CD14-positive monocyte (primary cell): ENCODE results near the gene STON2. TPM values are rescaled to one million over a fixed set of nuclear protein-coding genes. Genes with fewer than 3 reads are reported as not detected.

Source experiments
- DNase-seq, 3 donors: peaks; one replicate each; pipeline ENCODE4 v3.0.0-alpha.2; 2011 to 2022
- H2AFZ ChIP-seq: 2 replicates; pipeline ENCODE4 v1.6.0; 2012; ENCODE audit warnings: mild to moderate bottlenecking, low read depth, low read length, inconsistent platforms; ENCODE audit not compliant: insufficient read depth, poor library complexity, severe bottlenecking
- H3K27ac ChIP-seq, 2 donors: 1 replicate in 1 of 2; 2 replicates in 1 of 2; pipeline ENCODE4 v1.5.1; 2012 to 2013; ENCODE audit warnings: low read length in 2 of 2, control low read depth in 1 of 2, inconsistent platforms in 1 of 2, low read depth in 1 of 2, mild to moderate bottlenecking in 1 of 2
- H3K27me3 ChIP-seq, 2 donors: one replicate each; pipeline versions ENCODE4 v1.6.0 to v1.6.1; 2011 to 2013; ENCODE audit warnings: low read length in 2 of 2; ENCODE audit not compliant: control insufficient read depth in 2 of 2, insufficient read depth in 2 of 2
- H3K36me3 ChIP-seq, 2 donors: replicated peaks in 1 of 2; 1 replicate in 1 of 2; 2 replicates in 1 of 2; pipeline versions ENCODE4 v1.5.1 to v1.6.1; 2012 to 2013; ENCODE audit warnings: low read length in 2 of 2, control low read depth in 1 of 2, inconsistent platforms in 1 of 2, mild to moderate bottlenecking in 1 of 2; ENCODE audit not compliant: insufficient read depth in 2 of 2, control insufficient read depth in 1 of 2
- H3K4me1 ChIP-seq, 2 donors: 1 replicate in 1 of 2; 2 replicates in 1 of 2; pipeline versions ENCODE4 v1.5.1 to v1.6.1; 2012 to 2013; ENCODE audit warnings: low read length in 2 of 2, control low read depth in 1 of 2, inconsistent platforms in 1 of 2, mild to moderate bottlenecking in 1 of 2, moderate library complexity in 1 of 2; ENCODE audit not compliant: insufficient read depth in 2 of 2, control insufficient read depth in 1 of 2
- H3K4me2 ChIP-seq: replicated peaks from 2 replicates; pipeline ENCODE3; 2012; ENCODE audit warnings: low read length, moderate library complexity, mild to moderate bottlenecking; ENCODE audit not compliant: poor library complexity, severe bottlenecking; ENCODE audit errors: extremely low read depth
- H3K4me3 ChIP-seq, 3 experiments: fragments of 200-600 bp in 1 of 3; sonication (generic) in 1 of 3; replicated peaks in 1 of 3; 1 replicate in 2 of 3; 2 replicates in 1 of 3; pipeline ENCODE4 v1.5.1; 2011 to 2013; ENCODE audit warnings: low read length in 3 of 3, mild to moderate bottlenecking in 3 of 3, control low read depth in 2 of 3, low read depth in 2 of 3, inconsistent platforms in 1 of 3, moderate library complexity in 1 of 3
- H3K79me2 ChIP-seq: 2 replicates; pipeline ENCODE4 v1.6.0; 2012; ENCODE audit warnings: mild to moderate bottlenecking, control low read depth, inconsistent platforms, low read length, moderate library complexity; ENCODE audit not compliant: insufficient read depth
- H3K9ac ChIP-seq: 2 replicates; pipeline ENCODE4 v1.6.0; 2017; ENCODE audit warnings: low read length, mild to moderate bottlenecking; ENCODE audit not compliant: insufficient read depth, poor library complexity, severe bottlenecking
- H3K9me3 ChIP-seq, 2 donors: replicated peaks in 1 of 2; 1 replicate in 1 of 2; 2 replicates in 1 of 2; pipeline versions ENCODE4 v1.5.1 to v1.6.1; 2012 to 2013; ENCODE audit warnings: low read length in 2 of 2, control low read depth in 1 of 2; ENCODE audit not compliant: control insufficient read depth in 1 of 2, insufficient read depth in 1 of 2
- H4K20me1 ChIP-seq: 2 replicates; pipeline ENCODE4 v1.6.0; 2012; ENCODE audit warnings: mild to moderate bottlenecking, low read length, control low read depth, moderate library complexity; ENCODE audit not compliant: insufficient read depth
- H3K27ac Mint-ChIP-seq, 7 donors: one replicate each; pipeline ENCODE4 v1.8.0; 2020; ENCODE audit warnings: mild to moderate bottlenecking in 7 of 7, mixed read lengths in 7 of 7, moderate library complexity in 6 of 7, inconsistent platforms in 2 of 7
- H3K27me3 Mint-ChIP-seq, 3 donors: one replicate each; pipeline ENCODE4 v1.8.0; 2021 to 2022; ENCODE audit warnings: low read depth in 3 of 3, mild to moderate bottlenecking in 3 of 3, mixed read lengths in 3 of 3, moderate library complexity in 3 of 3, inconsistent platforms in 1 of 3
- H3K36me3 Mint-ChIP-seq, 2 donors: one replicate each; pipeline ENCODE4 v1.8.0; 2020; ENCODE audit warnings: mixed read lengths in 2 of 2, inconsistent platforms in 1 of 2, mild to moderate bottlenecking in 1 of 2
- H3K4me1 Mint-ChIP-seq: one replicate; pipeline ENCODE4 v1.8.0; 2020; ENCODE audit warnings: mild to moderate bottlenecking, mixed read lengths
- H3K4me3 Mint-ChIP-seq, 2 donors: one replicate each; pipeline ENCODE4 v1.8.0; 2020; ENCODE audit warnings: mild to moderate bottlenecking in 2 of 2, mixed read lengths in 2 of 2, moderate library complexity in 1 of 2
- H3K9me3 Mint-ChIP-seq, 7 donors: one replicate each; pipeline ENCODE4 v1.8.0; 2020 to 2022; ENCODE audit warnings: mixed read lengths in 7 of 7, mild to moderate bottlenecking in 6 of 7, moderate library complexity in 6 of 7, inconsistent platforms in 2 of 7
- CTCF ChIP-seq: fragments of 200-600 bp; IDR thresholded peaks from one replicate; pipeline ENCODE4 v1.8.0; 2022; ENCODE audit warnings: antibody characterized with exemption, mild to moderate bottlenecking
- WGBS: methylation state at CpG from one replicate; pipeline ENCODE4 v1.1.5; 2013; ENCODE audit warnings: missing lambda C conversion rate; ENCODE audit not compliant: insufficient coverage; 5-methylcytosine and 5-hydroxymethylcytosine counted together
- intact Hi-C, 2 donors: fragments of 100-400 bp; cut with micrococcal nuclease; formaldehyde crosslinking; loops; one replicate each; pipeline versions ENCODE4 v1.15.0 to v1.15.1; 2023
- polyA plus RNA-seq, 3 donors: library from polyadenylated mRNA; depleted of rRNA in 1 of 3; unstranded in 2 of 3; stranded (reverse) in 1 of 3; fragments of 300-500 nt in 2 of 3; fragments of >200 nt in 1 of 3; fragmentation: Illumina TruSeq in 2 of 3; gene quantifications; 1 replicate in 2 of 3; 2 replicates in 1 of 3; pipeline ENCODE4 v1.2.3, GENCODE V29; 2012 to 2021

The STON2 gene
- polyA plus RNA-seq, 3 donors = 1.6 to 3.2 (median 2.1) TPM

DNA sequence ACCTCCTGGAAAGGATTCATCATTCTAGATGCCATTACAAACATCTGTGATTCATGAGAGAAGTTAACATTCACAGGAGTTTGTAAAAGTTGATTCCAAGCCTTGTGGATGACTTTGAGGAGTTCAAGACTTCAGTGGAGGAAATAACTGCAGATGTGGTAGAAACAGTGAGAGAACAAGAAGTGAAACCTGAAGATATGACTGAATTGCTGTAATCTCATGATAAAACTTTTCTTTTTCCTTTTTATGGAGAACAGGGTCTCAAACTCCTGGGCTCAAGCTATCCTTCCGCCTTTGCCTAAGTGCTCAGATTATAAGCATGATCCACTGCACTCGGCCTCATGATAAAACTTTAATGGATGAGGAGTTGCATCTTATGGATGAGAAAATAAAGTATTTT, 114.9 kb downstream of the STON2 start:
- H3K4me3 ChIP-seq = no peak overlapping the region
- H4K20me1 ChIP-seq = no peaks in the 10 kb centered on the region
- peak in 1 of 3 donors; percentile 3 for DNase-seq
- no peak overlapping the region for H3K4me2 ChIP-seq
- TF ChIP-seq CTCF = no peak
- no peak overlapping the region for H3K4me3 Mint-ChIP-seq
- H3K27ac Mint-ChIP-seq = peak overlapping the region in 1 of 7 donors; percentile 70
- H3K4me1 Mint-ChIP-seq = peaks cover 20% of the 10 kb centered on the region
- intact Hi-C loops = no loop called here
- 64% methylated on average over 2 of the region's 2 CpGs for WGBS
- no peaks in the 10 kb centered on the region for H3K79me2 ChIP-seq
- no peaks in the 10 kb centered on the region for H3K36me3 ChIP-seq
- H3K9me3 Mint-ChIP-seq = no peaks in the 10 kb centered on the region
- H3K27ac ChIP-seq = no peak overlapping the region
- no peak overlapping the region for H3K9ac ChIP-seq
- peaks cover 21 to 24% of the 10 kb centered on the region in 2 donors for H3K4me1 ChIP-seq
- no peak overlapping the region for H2AFZ ChIP-seq
- H3K9me3 ChIP-seq = no peaks in the 10 kb centered on the region
- peaks cover 0 to 3% (median 0%) of the 10 kb centered on the region in 3 donors for H3K27me3 Mint-ChIP-seq
- no peaks in the 10 kb centered on the region for H3K27me3 ChIP-seq
- no peaks in the 10 kb centered on the region for H3K36me3 Mint-ChIP-seq

GRCh38 chr14:81281332-81281731, 118.8 kb downstream of the STON2 start:
- H3K27ac ChIP-seq = no peak overlapping the region
- WGBS = 100% methylated on average over 1 of the region's 1 CpG
- H3K79me2 ChIP-seq = no peaks in the 10 kb centered on the region
- Mint-ChIP-seq H3K9me3 (no peaks in the 10 kb centered on the region), H3K27ac (no peak overlapping the region), H3K4me1 (peaks cover 20% of the 10 kb centered on the region), H3K27me3 (peaks cover 0 to 3% (median 1%) of the 10 kb centered on the region in 3 donors), H3K36me3 (peaks cover 0 to 3% of the 10 kb centered on the region in 2 donors), H3K4me3 (no peak overlapping the region)
- H2AFZ ChIP-seq = no peak overlapping the region
- H3K9me3 ChIP-seq = no peaks in the 10 kb centered on the region
- TF ChIP-seq CTCF = no peak
- no peaks in the 10 kb centered on the region for H4K20me1 ChIP-seq
- no peaks in the 10 kb centered on the region for H3K27me3 ChIP-seq
- peaks cover 17 to 20% of the 10 kb centered on the region in 2 donors for H3K4me1 ChIP-seq
- intact Hi-C loops = no loop called here
- H3K4me3 ChIP-seq = no peak overlapping the region
- no peak overlapping the region for H3K4me2 ChIP-seq
- H3K9ac ChIP-seq = no peak overlapping the region
- DNase-seq = no peak
- no peaks in the 10 kb centered on the region for H3K36me3 ChIP-seq
